Loucy (cell line): ENCODE measurements around the gene TAF13.
A peak's percentile ranks its signal among the peaks of the same experiment; 100 is the strongest.

Experiments
- EZH2phosphoT487 ChIP-seq: fragments of 200-600 bp; IDR thresholded peaks from 2 replicates; pipeline ENCODE4 v1.6.1; 2018; ENCODE audit warnings: antibody characterized with exemption, mild to moderate bottlenecking, moderate library complexity, borderline replicate concordance
- TF ChIP-seq, protein P1 (sequence below): fragments of 200-600 bp; sonication (generic); conservative IDR thresholded peaks from 2 replicates; pipeline ENCODE4 v1.5.1; 2014; ENCODE audit warnings: mild to moderate bottlenecking, antibody characterized with exemption, low read length

- TF ChIP-seq, protein P1, sequence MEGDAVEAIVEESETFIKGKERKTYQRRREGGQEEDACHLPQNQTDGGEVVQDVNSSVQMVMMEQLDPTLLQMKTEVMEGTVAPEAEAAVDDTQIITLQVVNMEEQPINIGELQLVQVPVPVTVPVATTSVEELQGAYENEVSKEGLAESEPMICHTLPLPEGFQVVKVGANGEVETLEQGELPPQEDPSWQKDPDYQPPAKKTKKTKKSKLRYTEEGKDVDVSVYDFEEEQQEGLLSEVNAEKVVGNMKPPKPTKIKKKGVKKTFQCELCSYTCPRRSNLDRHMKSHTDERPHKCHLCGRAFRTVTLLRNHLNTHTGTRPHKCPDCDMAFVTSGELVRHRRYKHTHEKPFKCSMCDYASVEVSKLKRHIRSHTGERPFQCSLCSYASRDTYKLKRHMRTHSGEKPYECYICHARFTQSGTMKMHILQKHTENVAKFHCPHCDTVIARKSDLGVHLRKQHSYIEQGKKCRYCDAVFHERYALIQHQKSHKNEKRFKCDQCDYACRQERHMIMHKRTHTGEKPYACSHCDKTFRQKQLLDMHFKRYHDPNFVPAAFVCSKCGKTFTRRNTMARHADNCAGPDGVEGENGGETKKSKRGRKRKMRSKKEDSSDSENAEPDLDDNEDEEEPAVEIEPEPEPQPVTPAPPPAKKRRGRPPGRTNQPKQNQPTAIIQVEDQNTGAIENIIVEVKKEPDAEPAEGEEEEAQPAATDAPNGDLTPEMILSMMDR = peak; percentile 68
- no peak for TF ChIP-seq EZH2phosphoT487
These were observed 36.4 kb upstream of the TAF13 start for GRCh38 chr1:109112056-109112651.
